CD4-positive, alpha-beta memory T cell (primary cell): ENCODE results near the gene CNST. TPM values are rescaled to one million over a fixed set of nuclear protein-coding genes. Genes with fewer than 3 reads are reported as not detected.
"Not testable (repeated sequence)": the region's sequence is repeated elsewhere in the genome, so short reads cannot be mapped to it uniquely, and the experiment has no call there.

ENCODE experiments used
- CTCF ChIA-PET: fragments of 350-600 bp; sonication (Branson Sonifier 250); formaldehyde crosslinking; loops from one replicate; lab custom pipeline; 2021; ENCODE audit warnings: inconsistent platforms; ENCODE audit not compliant: partially characterized antibody; lab: Charles Lee
- POLR2A ChIA-PET: fragments of 350-600 bp; sonication (Branson Sonifier 250); formaldehyde crosslinking; loops from one replicate; lab custom pipeline; 2021; ENCODE audit not compliant: partially characterized antibody; lab: Charles Lee
- DNase-seq, 5 donors: peaks; one replicate each; pipeline versions ENCODE4 v3.0.0 to v3.0.0-alpha.2; 2020 to 2022; ENCODE audit warnings: mixed read lengths in 1 of 5
- H3K27ac ChIP-seq: one replicate; pipeline ENCODE4 v1.7.0; 2013; ENCODE audit warnings: low read depth, low read length
- H3K27me3 ChIP-seq: 2 replicates; pipeline ENCODE4 v1.7.0; 2013; ENCODE audit warnings: mild to moderate bottlenecking, low read length, moderate library complexity; ENCODE audit not compliant: insufficient read depth
- H3K36me3 ChIP-seq: 2 replicates; pipeline ENCODE4 v1.7.0; 2013; ENCODE audit warnings: mild to moderate bottlenecking, low read length, moderate library complexity; ENCODE audit not compliant: insufficient read depth
- H3K4me1 ChIP-seq: 2 replicates; pipeline ENCODE4 v1.7.0; 2013; ENCODE audit warnings: mild to moderate bottlenecking, low read length, moderate library complexity; ENCODE audit not compliant: insufficient read depth
- H3K4me3 ChIP-seq, 2 donors: one replicate each; pipeline ENCODE4 v1.7.0; 2013; ENCODE audit warnings: low read length in 2 of 2, mild to moderate bottlenecking in 1 of 2
- H3K9me3 ChIP-seq, 2 donors: one replicate each; pipeline ENCODE4 v1.7.0; 2013; ENCODE audit warnings: low read length in 2 of 2, control low read depth in 1 of 2; ENCODE audit not compliant: control insufficient read depth in 1 of 2
- H3K27ac Mint-ChIP-seq, 7 donors: one replicate each; pipeline ENCODE4 v1.8.0; 2020 to 2021; ENCODE audit warnings: mixed read lengths in 7 of 7, mild to moderate bottlenecking in 6 of 7, inconsistent platforms in 3 of 7, moderate library complexity in 3 of 7
- H3K27me3 Mint-ChIP-seq, 2 donors: one replicate each; pipeline ENCODE4 v1.8.0; 2020 to 2021; ENCODE audit warnings: mixed read lengths in 2 of 2
- H3K36me3 Mint-ChIP-seq, 2 donors: one replicate each; pipeline ENCODE4 v1.8.0; 2020 to 2021; ENCODE audit warnings: mixed read lengths in 2 of 2, inconsistent platforms in 1 of 2, mild to moderate bottlenecking in 1 of 2
- H3K4me1 Mint-ChIP-seq, 4 donors: one replicate each; pipeline ENCODE4 v1.8.0; 2020 to 2021; ENCODE audit warnings: mixed read lengths in 4 of 4, mild to moderate bottlenecking in 1 of 4
- H3K4me3 Mint-ChIP-seq, 8 donors: one replicate each; pipeline ENCODE4 v1.8.0; 2020 to 2021; ENCODE audit warnings: mixed read lengths in 8 of 8, mild to moderate bottlenecking in 7 of 8, moderate library complexity in 6 of 8, inconsistent platforms in 3 of 8
- H3K9me3 Mint-ChIP-seq, 8 donors: one replicate each; pipeline ENCODE4 v1.8.0; 2020 to 2021; ENCODE audit warnings: mixed read lengths in 8 of 8, mild to moderate bottlenecking in 5 of 8, inconsistent platforms in 3 of 8, moderate library complexity in 1 of 8
- intact Hi-C: fragments of 100-400 bp; cut with micrococcal nuclease; formaldehyde crosslinking; loops from one replicate; pipeline ENCODE4 v1.15.1; 2023
- polyA plus RNA-seq, 2 donors: library from polyadenylated mRNA; unstranded; fragments of 300-500 nt; fragmentation: Illumina TruSeq; gene quantifications; one replicate each; pipeline ENCODE4 v1.2.3, GENCODE V29; 2021
- total RNA-seq, 2 experiments: library from RNA; stranded (reverse); gene quantifications; one replicate each; pipeline ENCODE4 v1.2.3, GENCODE V29; 2021

The CNST gene
- total and polyA plus RNA-seq, 4 experiments from 2014 or later = 36.2 to 103 (median 78.1) TPM

GRCh38 chr1:246567646-246568235 is 1.5 kb downstream of the CNST start:
- DNase-seq = no peak
- peak overlapping the region; percentile 89 to 99 (median 97) for H3K27ac Mint-ChIP-seq
- peak overlapping the region; percentile 92 for H3K27ac ChIP-seq

GRCh38 chr1:246569248-246570238 is 3.3 kb downstream of the CNST start:
- H3K36me3 ChIP-seq = no peaks in the 10 kb centered on the region
- intact Hi-C loops = loop anchor here (1.0 to 5.0 kb wide), 3 partner anchors 11 to 1707 kb away; partner anchors contain the start of gene HNRNPU
- H3K4me1 ChIP-seq = peaks cover 81% of the 10 kb centered on the region
- H3K27ac ChIP-seq = peak overlapping the region; percentile 72
- H3K4me1 Mint-ChIP-seq = peaks cover 37 to 83% (median 54%) of the 10 kb centered on the region in 4 donors
- DNase-seq = peak; percentile 57 to 75 (median 67)
- peaks cover 11 to 40% of the 10 kb centered on the region in 2 donors for H3K36me3 Mint-ChIP-seq
- H3K9me3 Mint-ChIP-seq = peaks cover 0 to 2% (median 0%) of the 10 kb centered on the region in 8 donors
- CTCF ChIA-PET = interaction anchor here (1.0 kb wide), 1 partner anchor 13 kb away, joined by 3 read pairs; no protein-coding TSS in a partner anchor
- no peaks in the 10 kb centered on the region for H3K27me3 Mint-ChIP-seq
- peak overlapping the region; percentile 89 to 100 (median 98) for H3K27ac Mint-ChIP-seq
- no peaks in the 10 kb centered on the region for H3K27me3 ChIP-seq
- H3K4me3 Mint-ChIP-seq = peak overlapping the region; percentile 75 to 97 (median 88)
- H3K9me3 ChIP-seq = no peaks in the 10 kb centered on the region
- H3K4me3 ChIP-seq = peak overlapping the region; percentile 37 to 51
- POLR2A ChIA-PET = interaction anchor here (0.7 kb wide), 1 partner anchor 334 kb away, joined by 3 read pairs; no protein-coding TSS in a partner anchor

More at GRCh38 chr1:246567646-246568235, 1.5 kb downstream of the CNST start:
- Mint-ChIP-seq H3K36me3 (peaks cover 7 to 36% of the 10 kb centered on the region in 2 donors), H3K4me1 (peaks cover 31 to 80% (median 50%) of the 10 kb centered on the region in 4 donors), H3K9me3 (peaks cover 0 to 2% (median 0%) of the 10 kb centered on the region in 8 donors), H3K4me3 (peak overlapping the region; percentile 97 to 99 (median 98)), H3K27me3 (no peaks in the 10 kb centered on the region)
- H3K27me3 ChIP-seq = no peaks in the 10 kb centered on the region
- no peaks in the 10 kb centered on the region for H3K36me3 ChIP-seq
- intact Hi-C loops = loop anchor here (2.0 to 5.0 kb wide), 4 partner anchors 75 to 1705 kb away; partner anchors contain the start of gene HNRNPU
- H3K4me1 ChIP-seq = peaks cover 75% of the 10 kb centered on the region
- H3K4me3 ChIP-seq = peak overlapping the region; percentile 84 to 99
- CTCF ChIA-PET = interaction anchor here (1.1 to 1.3 kb wide), 2 partner anchors 28 to 33 kb away, joined by 3 to 4 read pairs; no protein-coding TSS in a partner anchor
- POLR2A ChIA-PET = interaction anchor here (1.0 to 3.2 kb wide), 5 partner anchors 9 to 74 kb away, joined by 3 to 19 read pairs (median 16); partner anchors contain the start of gene SMYD3
- no peaks in the 10 kb centered on the region for H3K9me3 ChIP-seq

- peaks cover 78% of the 10 kb centered on the region for H3K4me1 ChIP-seq
- Mint-ChIP-seq H3K36me3 (peaks cover 17 to 34% of the 10 kb centered on the region in 2 donors), H3K4me3 (peak overlapping the region; percentile 55 to 97 (median 88)), H3K27ac (peak overlapping the region; percentile 89 to 100 (median 98)), H3K4me1 (peaks cover 38 to 75% (median 52%) of the 10 kb centered on the region in 4 donors)
- H3K27ac ChIP-seq = peak overlapping the region; percentile 72
- intact Hi-C loops, H3K27me3 Mint-ChIP-seq, H3K9me3 Mint-ChIP-seq, H3K27me3 ChIP-seq, H3K36me3 ChIP-seq, H3K9me3 ChIP-seq, POLR2A ChIA-PET: not testable (repeated sequence)
- peak; percentile 14 to 40 (median 35) for DNase-seq
- CTCF ChIA-PET = interaction anchor here (1.3 kb wide), 1 partner anchor 58 kb away, joined by 3 read pairs; no protein-coding TSS in a partner anchor
- peak overlapping the region; percentile 37 to 51 for H3K4me3 ChIP-seq
Observed at GRCh38 chr1:246571309-246571708, 5.1 kb downstream of the CNST start.

GRCh38 chr1:246571953-246572352 is 5.7 kb downstream of the CNST start:
- peaks cover 84% of the 10 kb centered on the region for H3K4me1 ChIP-seq
- H3K4me3 ChIP-seq = peak overlapping the region in 1 of 2 donors; percentile 51
- peak overlapping the region; percentile 72 for H3K27ac ChIP-seq
- Mint-ChIP-seq H3K36me3 (peaks cover 18 to 30% of the 10 kb centered on the region in 2 donors), H3K9me3 (peaks cover 0 to 3% (median 0%) of the 10 kb centered on the region in 8 donors), H3K4me3 (peak overlapping the region in 6 of 8 donors; percentile 55 to 97 (median 87)), H3K4me1 (peaks cover 40 to 78% (median 56%) of the 10 kb centered on the region in 4 donors), H3K27me3 (no peaks in the 10 kb centered on the region), H3K27ac (peak overlapping the region; percentile 89 to 100 (median 98))
- no peaks in the 10 kb centered on the region for H3K9me3 ChIP-seq
- peak in 1 of 5 donors; percentile 16 for DNase-seq
- intact Hi-C loops = no loop called here
- no peaks in the 10 kb centered on the region for H3K27me3 ChIP-seq
- CTCF ChIA-PET = interaction anchor here (1.3 kb wide), 1 partner anchor 57 kb away, joined by 3 read pairs; no protein-coding TSS in a partner anchor
- no peaks in the 10 kb centered on the region for H3K36me3 ChIP-seq
- POLR2A ChIA-PET = no interaction called here

- peak overlapping the region; percentile 14 to 75 (median 64) for H3K4me3 Mint-ChIP-seq
- H3K36me3 Mint-ChIP-seq = peaks cover 22 to 24% of the 10 kb centered on the region in 2 donors
- ChIA-PET CTCF (interaction anchor here (1.0 to 1.3 kb wide), 2 partner anchors 56 to 75 kb away, joined by 3 to 4 read pairs; no protein-coding TSS in a partner anchor), POLR2A (interaction anchor here (1.5 kb wide), 1 partner anchor 66 kb away, joined by 4 read pairs; the partner anchor contains the start of gene SMYD3)
- H3K4me1 ChIP-seq = peaks cover 84% of the 10 kb centered on the region
- no peaks in the 10 kb centered on the region for H3K36me3 ChIP-seq
- intact Hi-C loops = no loop called here
- no peaks in the 10 kb centered on the region for H3K27me3 ChIP-seq
- H3K4me1 Mint-ChIP-seq = peaks cover 43 to 78% (median 58%) of the 10 kb centered on the region in 4 donors
- peak overlapping the region; percentile 11 to 89 (median 75) for H3K27ac Mint-ChIP-seq
- no peaks in the 10 kb centered on the region for H3K9me3 ChIP-seq
- peak overlapping the region; percentile 26 for H3K27ac ChIP-seq
- peaks cover 0 to 3% (median 0%) of the 10 kb centered on the region in 8 donors for H3K9me3 Mint-ChIP-seq
- H3K27me3 Mint-ChIP-seq = no peaks in the 10 kb centered on the region
- H3K4me3 ChIP-seq = no peak overlapping the region
- peak in 1 of 5 donors; percentile 45 for DNase-seq
Observed at GRCh38 chr1:246572785-246573184, 6.5 kb downstream of the CNST start.

- no peak for DNase-seq
- POLR2A ChIA-PET = interaction anchor here (1.2 to 1.5 kb wide), 3 partner anchors 30 to 79 kb away, joined by 3 to 4 read pairs (median 3); partner anchors contain the start of gene SMYD3
- CTCF ChIA-PET = interaction anchor here (1.0 to 1.6 kb wide), 4 partner anchors 27 to 75 kb away, joined by 3 to 4 read pairs (median 3); no protein-coding TSS in a partner anchor
- Mint-ChIP-seq H3K36me3 (peaks cover 22 to 28% of the 10 kb centered on the region in 2 donors), H3K4me3 (peak overlapping the region in 6 of 8 donors; percentile 15 to 75 (median 60)), H3K9me3 (peaks cover 0 to 3% (median 0%) of the 10 kb centered on the region in 8 donors), H3K27ac (peak overlapping the region; percentile 23 to 89 (median 73)), H3K4me1 (peaks cover 43 to 78% (median 57%) of the 10 kb centered on the region in 4 donors), H3K27me3 (no peaks in the 10 kb centered on the region)
- intact Hi-C loops = no loop called here
- Histone ChIP-seq H3K36me3 (no peaks in the 10 kb centered on the region), H3K27me3 (no peaks in the 10 kb centered on the region), H3K9me3 (no peaks in the 10 kb centered on the region), H3K27ac (no peak overlapping the region), H3K4me1 (peaks cover 84% of the 10 kb centered on the region), H3K4me3 (no peak overlapping the region)
Observed at GRCh38 chr1:246573491-246573890, 7.2 kb downstream of the CNST start.
